Esophagus mucosa (tissue), 1 donor: ENCODE data around the gene TIE1. TPM values are rescaled to one million over a fixed set of nuclear protein-coding genes. Genes with fewer than 3 reads are reported as not detected.

Experiments used
- ATAC-seq: fragments of 200-7000 bp; cut with Tn5 transposase; one replicate; pipeline ENCODE4 v1.9.1; 2020
- total RNA-seq: library from RNA; stranded (reverse); gene quantifications from one replicate; pipeline ENCODE4 v1.2.4, GENCODE V29; 2023
- donor health status: DM: yes; HTN: yes; CAD: no.

TIE1 gene
- total RNA-seq, 1 donor from 2014 or later = 4.1 TPM

DNA sequence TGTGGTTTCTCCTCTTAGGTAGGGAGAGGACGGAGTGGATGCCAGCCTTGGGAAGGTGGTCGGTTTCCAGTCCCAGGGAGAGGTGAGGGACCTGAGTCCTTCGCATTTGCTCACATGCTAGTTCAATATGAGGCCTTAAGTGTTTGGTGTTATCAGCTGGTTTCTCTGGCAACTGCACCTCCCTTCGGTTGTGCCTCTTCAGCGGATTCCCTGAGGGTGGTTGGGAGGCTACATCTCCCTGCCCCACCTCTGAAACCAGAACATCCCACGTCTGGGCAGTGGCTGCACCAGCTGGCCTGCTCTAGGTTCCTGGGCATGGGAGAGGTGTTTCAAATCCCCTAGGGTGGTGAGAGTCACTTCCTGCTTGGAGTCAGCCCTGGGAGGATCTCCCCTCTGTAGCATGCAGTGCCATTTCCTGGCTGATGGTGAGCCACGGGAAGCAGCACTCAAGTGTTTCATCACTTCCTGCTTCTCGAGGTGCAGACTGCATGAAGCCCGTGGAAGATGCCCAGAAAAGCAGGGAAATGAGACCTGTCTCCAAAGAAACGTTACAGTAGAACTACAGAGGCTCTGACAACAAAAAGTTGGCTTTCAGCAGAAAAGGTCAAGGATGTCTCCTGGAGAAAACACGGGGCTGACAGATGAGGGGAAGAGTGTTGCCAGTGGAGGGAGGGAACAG, 26.5 kb upstream of the TIE1 start:
- peak; percentile 68 for ATAC-seq

- ATAC-seq = no peak
Observed at GRCh38 chr1:43274804-43275180, 26.0 kb upstream of the TIE1 start.

DNA sequence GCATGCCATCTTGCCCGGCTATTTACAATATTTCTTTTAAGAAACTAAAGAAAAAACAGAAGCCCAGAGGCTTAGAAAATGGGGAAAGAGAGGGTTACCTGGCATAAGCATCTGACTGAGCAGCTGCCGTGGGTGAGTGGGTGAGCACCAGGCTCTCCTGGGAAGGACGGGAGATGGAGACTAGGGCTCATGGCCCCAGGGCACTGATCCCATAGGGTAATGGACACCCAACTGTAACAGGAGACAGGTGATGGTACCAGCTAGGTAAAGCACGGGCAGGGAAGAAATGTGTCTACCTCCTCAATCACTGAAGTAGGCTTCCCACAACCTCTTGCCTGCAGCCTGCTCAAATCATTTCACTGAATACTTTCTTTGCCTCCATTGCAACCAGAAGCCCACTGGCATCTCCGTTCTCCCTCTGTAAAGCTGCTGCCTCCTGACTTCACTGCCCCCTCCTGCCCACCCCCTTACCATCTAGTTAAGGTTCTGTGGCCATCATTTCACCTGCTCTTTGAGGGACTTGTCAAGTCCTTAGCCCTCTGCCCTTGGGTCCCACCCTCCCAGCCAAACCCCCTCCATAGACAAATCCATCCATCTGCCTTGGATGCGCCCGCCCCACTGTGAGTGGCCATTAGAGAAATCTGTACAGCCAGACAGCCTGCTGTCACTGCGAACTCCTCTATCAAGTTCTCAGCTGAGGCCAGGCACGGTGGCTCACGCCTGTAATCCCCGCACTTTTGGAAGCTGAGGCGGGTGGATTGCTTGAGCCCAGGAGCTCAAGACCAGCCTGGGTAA, 24.8 kb upstream of the TIE1 start:
- no peak for ATAC-seq

- ATAC-seq = no peak
Observed at GRCh38 chr1:43276673-43277072, 24.1 kb upstream of the TIE1 start.

DNA sequence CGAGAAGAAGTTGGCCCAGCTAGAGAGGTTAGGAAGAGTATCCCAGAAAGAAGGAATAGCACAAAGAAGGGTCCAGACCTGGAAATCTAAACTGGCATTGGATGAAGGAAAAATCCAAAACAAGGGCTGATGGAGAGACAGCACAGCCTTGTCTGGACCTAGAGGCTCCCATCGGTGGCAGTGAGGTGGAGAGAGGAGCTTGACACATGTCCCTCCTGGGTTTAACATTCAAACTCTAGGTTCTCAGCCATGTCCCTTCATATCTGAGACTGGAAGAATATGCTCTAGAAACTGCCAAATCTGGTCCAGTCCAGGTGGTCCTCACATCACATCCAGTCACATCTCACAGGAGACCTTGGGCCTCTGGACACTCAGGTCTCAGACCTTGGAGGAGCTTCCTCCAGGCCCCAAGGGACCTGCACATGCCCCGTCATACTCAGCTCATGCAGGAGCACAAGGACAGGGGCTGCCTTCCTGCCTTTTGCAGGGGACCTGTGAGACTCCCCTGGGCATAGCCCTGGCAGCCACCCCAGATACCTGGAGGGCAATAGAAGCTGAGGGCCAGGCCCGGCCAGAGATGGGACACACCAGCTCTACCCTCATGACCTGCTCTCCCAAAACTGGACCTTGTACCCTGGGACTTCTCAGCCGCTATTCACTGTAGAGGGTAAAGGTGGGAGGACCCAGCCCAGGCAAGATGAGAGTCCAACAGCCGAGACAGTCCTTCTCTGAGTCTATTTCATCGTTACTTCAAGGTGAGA, 23.5 kb upstream of the TIE1 start:
- ATAC-seq = no peak

DNA sequence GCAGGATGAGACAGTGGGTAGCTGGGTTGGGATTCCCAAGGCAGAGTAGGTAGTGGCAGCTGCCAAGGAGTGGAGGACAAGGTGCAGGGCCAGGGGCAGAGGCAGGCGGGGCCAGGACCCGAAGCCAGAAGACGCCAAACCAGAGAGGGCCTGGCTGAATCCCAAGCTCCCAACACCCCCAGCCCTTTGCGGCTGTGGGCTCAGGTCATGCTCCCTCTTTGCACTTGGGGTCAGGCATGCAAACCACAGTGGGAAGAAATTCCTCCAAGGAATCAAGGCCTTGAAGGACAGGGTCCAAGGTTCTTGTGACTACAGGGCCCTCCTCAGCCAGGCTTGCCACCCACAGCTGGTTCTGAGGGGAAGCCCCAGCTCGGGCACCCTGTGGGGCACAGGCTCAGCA, 21.6 kb upstream of the TIE1 start:
- ATAC-seq = no peak

DNA sequence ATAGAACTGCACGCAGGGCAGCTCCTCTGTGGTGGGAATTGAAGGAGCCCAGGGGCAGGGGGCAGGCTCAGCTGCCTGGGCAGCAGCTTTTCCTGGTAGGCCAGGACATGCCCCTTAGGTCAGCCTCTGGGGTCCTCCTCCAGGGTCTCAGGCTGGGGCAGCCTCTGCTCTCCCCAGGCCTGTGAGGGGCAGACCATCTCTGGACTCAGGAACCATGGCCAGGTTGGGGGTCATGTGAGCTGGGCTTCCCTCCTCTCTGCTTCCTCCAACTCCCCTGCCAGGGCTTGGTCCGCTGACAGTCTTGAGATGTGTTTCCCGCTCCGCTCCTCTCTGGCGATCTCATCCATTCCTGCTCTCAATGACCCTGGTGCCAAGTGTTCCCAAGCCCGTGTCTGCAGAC, 21.1 kb upstream of the TIE1 start:
- no peak for ATAC-seq

- ATAC-seq = no peak
Observed at GRCh38 chr1:43280692-43281091, 20.1 kb upstream of the TIE1 start.

DNA sequence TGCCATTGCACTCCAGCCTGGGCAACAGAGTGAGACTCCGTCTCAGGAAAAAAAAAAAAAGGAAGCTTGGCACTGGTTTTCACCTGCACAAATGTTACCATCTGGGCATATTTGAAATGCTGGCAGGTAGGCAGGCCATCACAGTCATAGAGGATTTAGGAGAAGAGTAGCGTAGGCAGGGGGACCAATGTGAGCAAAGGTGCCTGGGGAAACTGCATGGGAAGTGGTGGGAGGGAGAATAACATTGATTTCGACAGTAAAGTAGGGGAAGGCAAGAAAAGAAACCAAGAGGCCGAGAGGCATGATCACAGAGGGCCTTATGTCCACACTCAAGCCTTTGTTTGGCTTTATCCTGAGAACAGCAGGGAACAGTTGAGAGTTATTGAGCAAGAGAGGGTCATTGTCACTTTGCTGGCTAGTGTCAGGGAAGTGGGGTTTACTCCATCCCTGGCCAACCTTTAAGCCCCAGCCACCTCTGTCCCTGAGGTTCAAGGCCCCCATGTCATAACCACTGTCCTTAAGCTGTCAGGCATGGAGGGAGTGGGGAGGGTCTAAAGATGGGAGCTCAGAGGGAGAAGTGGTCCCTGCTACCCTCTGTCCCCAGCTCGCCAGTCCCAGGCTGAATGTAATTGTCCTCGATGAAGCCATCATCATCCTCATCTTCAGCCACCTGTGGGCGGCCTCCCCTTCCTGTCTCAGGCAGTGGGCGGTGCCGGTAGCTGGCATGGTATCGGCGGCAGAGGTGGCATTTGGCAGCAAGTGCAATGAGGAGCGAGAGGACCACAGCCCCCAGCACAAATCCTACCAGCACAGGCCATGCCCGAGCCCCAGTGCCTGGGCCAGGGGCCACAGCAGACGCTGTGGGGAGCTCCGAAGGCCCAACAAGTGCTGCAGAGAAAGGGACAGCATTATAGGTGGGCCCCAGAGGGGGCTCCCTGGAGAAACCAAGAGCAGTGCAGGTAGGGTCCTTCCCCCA, 18.3 kb upstream of the TIE1 start:
- no peak for ATAC-seq

- peak; percentile 48 for ATAC-seq
Observed at GRCh38 chr1:43284065-43284464, 16.7 kb upstream of the TIE1 start.

- ATAC-seq = peak; percentile 58
Observed at GRCh38 chr1:43284546-43285110, 16.2 kb upstream of the TIE1 start.

DNA sequence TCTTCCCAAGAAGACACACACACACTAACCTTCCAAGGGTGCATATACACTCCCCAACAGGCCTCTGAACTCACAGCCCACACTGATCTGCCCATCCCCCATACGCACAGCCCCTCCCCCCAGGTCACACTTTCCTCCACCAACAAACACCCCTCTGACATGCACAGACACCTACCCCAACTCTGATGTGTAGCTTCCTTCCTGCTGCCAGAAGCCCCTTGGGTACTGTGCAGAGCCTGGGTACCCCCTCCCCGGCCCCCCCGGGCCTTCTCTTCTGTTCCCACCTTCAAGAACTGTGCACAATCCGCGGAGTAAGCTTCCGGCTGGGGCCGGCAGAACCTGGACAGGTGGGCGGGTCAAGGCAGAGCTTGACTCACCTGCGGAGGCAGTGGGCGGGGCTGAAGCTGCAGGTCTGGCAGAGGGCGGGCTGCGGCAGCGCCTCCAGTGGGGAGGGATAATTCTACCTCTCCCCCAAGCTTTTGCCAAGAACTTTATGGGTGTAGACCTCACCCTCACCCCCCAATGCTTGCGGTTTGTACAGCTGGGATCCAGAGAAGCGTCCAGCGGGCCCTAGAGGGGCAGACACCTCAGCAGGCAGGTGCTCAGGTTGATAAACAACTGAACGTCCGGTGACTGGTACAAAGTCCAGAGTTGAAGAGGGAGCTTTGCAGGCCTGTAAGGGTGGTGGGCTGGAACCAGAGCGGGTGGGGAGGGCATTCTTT, 15.4 kb upstream of the TIE1 start, which contains the start of gene C1orf210:
Gene C1orf210 (minus strand): TSS at position 313 of the 722 bp plus-strand sequence. CDS start 2,311 bp downstream, outside the sequence.
- ATAC-seq = peak; percentile 93

- no peak for ATAC-seq
Observed at GRCh38 chr1:43286115-43286514, 14.7 kb upstream of the TIE1 start.

- no peak for ATAC-seq
Observed at GRCh38 chr1:43286533-43286932, 14.2 kb upstream of the TIE1 start.

GRCh38 chr1:43288058-43288784, 12.6 kb upstream of the TIE1 start:
- ATAC-seq = no peak

- ATAC-seq = no peak
Observed at GRCh38 chr1:43288785-43289706, 11.7 kb upstream of the TIE1 start.

DNA sequence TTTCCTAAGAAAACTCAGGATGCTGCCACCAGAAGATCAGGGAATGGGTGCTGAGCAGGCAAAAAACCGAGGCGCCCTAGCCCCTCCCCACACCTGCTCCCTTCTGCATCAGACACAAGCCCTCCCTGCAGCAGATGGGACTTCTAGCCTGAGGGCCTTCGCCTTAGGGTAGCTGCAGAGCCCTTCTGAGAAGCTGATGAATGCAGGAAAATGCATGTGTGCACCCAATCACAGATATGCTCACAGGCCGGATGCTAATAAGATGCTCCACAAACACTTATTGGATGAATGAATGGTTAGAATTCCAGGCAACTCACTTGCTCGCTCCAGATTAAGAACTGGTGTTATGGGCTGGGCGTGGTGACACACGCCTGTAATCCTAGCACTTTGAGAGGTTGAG, 8.6 kb upstream of the TIE1 start:
- ATAC-seq = no peak

GRCh38 chr1:43292679-43293078, 8.1 kb upstream of the TIE1 start:
- no peak for ATAC-seq

DNA sequence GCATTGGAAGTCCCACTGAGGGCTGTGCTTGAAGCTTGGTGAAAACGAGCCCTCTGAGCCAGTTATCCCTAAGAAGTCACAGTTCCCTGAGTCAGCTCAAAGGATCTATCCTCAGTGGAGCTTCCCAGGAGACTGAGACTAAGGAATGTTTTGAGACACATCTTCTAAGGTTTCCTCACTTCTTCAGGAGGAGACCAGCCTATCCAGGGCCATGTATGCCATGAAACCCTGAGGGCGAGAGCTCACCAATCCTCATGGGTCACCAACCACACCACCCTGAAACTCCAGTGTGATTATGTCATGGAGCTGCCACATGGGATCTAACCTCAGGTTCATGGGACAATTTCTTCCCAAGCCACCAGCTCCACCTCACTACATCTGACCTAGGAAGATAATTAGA, 7.6 kb upstream of the TIE1 start:
- no peak for ATAC-seq
